HG02981 (cell line): Measurements from ENCODE around the gene CIAO3.
"Not testable (repeated sequence)": the region's sequence is repeated elsewhere in the genome, so short reads cannot be mapped to it uniquely, and the experiment has no call there.

Source experiments
- ATAC-seq: cut with Tn5 transposase; IDR thresholded peaks from one replicate; pipeline ENCODE4 v1.9.1; 2021; ENCODE audit warnings: mild to moderate bottlenecking, moderate library complexity; ENCODE audit not compliant: unreplicated experiment

Gene CIAO3

DNA sequence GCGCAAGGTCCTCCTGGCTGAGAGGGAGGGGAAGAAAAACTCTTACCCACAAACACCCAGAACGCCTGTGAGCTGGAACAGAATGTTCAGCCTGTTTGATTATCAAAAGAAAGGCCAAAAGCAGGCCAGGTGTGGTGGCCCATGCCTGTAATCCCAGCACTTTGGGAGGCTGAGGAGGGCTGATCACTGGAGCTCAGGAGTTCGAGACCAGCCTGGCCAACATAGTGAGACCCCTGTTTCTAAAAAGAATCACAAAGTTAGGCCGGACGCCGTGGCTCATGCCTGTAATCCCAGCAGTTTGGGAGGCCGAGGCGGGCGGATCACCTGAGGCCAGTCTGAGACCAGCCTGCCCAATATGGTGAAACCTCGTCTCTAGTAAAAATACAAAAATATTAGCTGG lies 35.5 kb upstream of the CIAO3 start:
- ATAC-seq, result not testable (repeated sequence)

DNA sequence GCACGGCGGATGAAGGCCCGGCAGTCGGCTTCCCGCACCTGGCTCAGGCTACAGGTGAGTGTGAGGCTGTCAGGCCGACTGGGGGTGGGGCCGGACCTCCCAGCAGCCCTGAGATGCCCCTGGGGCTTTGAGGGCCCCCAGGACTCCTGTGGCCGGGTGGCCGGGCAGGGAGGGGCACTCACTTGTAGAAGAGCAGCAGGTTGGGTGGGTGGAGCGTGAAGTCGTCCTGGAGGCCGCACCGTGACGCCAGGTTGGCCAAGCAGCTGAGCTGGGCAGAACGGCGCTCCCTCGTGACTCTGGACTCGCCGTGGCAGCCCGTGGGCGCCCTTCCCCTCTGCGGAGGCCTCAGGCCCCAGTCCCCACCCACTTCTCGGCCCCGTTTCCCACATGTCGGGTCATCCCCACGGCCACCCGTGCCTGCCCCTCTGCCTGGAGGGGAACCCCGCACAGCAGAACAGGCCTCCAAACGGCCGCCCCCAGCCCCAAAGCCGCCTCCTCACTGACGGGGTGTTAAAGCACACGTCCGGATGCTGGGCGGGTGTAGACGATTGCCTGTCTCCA lies 34.5 kb upstream of the CIAO3 start:
- no peak for ATAC-seq

DNA sequence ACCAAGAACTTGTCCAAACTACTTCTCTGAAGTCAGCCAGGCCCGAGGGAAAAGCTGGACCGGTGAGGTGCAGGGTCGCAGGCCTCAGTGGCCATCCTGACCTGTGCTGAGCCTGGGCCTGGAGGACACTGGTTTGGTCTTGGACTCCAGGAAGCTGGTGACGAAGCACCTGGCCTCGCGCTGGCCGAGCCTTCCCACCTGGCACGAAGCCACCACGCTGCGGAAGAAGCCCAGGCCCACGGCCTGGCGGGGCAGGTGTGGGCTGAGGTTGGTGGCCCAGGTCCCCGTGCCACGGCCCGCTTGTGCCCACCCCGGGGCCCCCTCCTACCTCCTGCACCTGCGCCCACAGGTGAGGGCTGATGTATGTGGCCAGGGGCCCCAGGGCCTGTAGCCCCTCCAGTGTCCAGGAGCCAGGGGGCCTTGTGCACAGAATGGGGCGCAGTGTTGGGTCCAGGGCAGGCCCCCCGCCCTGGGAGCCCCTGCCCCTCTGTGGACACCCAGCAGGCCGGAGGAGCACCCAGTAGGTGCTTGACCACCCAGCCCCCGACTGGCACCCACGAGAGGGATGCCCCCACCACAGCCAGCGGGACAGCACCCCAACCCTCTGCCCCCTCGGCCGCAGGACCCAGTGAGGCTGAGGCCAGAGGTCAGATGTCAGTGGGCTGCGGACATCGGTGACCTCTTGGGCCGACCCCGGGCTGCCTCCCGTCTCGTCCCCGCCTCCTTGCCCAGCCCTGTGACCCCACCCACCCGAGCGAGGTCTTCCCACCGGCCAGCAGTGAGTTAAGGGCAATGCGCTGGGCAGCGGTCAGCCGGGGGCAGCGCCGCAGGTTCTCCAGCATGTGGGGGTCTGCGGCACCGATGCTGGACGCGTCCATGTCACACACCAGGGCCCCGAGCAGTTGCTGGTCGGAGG lies 33.5 kb upstream of the CIAO3 start:
- no peak for ATAC-seq

DNA sequence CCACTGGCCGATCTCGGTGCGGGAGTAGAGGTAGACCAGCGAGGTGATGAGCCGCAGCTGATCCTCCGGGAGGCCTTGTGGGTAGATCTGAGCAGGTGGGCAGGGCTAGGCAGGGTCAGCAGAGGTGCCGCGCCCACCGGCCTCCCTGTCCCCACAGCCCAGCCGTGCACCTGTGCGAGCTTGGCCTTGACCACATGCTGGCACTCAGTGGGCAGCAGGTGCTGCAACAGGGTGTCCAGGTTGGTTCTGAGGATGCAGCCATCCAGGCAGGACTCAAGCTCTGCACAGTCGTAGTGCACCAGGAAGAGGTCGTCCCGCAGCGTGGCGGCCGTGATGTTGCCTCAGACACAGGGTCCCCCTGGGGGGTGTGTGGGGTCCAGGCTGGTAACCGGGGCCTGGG lies 32.2 kb upstream of the CIAO3 start:
- no peak for ATAC-seq

DNA sequence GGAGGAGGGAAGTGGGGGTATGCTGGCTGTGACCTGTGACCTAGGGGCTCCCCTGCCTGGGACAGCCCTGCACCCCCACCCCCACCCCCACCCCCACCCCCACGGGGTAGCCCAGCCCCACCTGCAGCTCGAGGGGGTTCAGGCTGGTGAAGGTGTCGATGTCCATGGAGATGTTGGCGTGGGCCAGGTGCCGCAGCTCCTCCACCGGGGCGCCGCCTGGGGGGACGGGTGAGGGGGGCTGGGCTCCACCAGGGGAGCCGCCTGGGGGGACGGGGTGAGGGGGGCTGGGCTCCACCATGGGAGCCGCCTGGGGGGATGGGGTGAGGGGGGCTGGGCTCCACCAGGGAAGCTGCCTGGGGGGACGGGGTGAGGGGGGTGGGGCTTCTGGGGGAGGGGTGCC lies 29.6 kb upstream of the CIAO3 start:
- ATAC-seq, result no peak

DNA sequence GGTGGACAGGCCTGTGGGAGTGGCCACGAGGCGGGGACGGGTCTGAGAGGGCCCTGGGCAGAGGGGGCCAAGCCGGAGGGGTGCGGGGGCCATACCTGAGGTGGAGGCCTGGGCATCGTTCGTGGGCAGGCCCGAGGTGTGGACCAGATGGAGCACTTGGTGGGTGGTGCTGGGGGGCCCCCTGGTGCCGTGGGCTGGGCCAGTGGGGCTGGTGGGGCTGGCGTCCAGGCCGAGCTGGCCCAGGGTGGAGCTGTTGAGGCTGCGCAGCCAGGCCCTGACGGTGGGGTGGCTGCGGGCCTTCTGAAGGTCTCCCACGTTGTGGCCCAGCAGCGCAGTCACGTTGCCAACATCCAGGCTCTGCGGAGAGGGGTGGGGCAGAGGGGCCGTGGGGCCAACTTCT lies 29.1 kb upstream of the CIAO3 start:
- ATAC-seq, result no peak

DNA sequence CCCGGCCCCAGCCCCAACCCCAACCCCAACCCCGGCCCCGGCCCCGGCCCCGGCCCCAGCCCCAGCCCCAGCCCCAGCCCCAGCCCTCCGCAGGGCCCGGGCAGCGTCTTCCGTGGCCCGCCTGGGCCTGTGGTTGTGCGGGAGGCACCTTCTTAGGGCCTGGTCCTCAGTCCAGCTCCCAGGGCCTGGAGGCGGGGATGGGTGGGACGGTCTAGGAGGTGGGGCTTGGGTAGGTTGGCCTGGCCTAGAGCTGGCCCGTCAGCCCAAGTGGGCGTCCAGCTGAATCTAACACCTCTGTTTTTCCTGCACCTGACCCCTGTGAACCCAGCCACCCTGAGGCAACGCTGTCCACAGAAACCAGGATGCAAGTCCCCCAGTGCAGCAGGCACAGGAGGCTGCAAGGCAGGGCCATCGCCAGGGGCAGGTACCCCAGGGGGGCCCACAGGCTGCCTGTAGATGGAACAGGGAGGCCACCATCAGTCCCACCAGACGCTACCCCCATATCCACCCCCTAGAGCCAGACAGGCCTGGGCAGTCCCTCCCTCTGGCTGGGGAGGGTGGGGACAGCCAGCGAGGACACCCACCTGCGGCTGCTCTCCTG lies 28.5 kb upstream of the CIAO3 start:
- ATAC-seq, result no peak

DNA sequence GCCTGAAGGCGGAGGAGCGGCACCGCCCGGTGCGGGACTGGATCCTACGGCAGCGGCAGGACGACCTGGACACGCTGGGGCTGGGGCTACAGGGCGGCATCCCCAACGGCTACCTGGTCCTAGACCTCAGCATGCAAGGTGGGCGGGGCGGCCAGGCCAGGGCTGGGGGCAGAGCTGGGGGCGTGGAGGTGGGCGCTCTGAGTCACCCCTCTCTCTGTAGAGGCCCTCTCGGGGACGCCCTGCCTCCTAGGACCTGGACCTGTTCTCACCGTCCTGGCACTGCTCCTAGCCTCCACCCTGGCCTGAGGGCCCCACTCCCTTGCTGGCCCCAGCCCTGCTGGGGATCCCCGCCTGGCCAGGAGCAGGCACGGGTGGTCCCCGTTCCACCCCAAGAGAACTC lies 27.6 kb upstream of the CIAO3 start:
- ATAC-seq, result no peak

DNA sequence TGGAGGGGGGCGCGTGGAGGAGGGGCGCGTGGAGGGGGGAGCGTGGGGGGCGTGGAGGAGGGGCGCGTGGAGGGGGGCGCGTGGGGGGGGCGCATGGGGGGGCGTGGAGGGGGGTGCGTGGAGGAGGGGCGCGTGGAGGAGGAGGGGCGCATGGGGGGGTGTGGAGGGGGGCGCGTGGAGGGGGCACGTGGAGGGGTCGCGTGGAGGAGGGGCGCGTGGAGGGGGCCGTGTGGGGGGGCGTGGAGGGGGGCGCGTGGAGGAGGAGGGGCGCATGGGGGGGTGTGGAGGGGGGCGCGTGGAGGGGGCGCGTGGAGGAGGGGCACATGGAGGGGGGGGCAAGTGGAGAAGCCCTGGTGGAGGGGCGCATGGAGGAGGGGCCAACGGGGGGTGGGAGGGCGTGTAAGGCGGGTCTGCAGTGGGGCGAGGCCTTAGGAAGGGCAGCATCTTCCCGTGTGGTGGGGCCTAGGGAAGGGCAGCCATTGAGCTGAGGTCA lies 27.0 kb upstream of the CIAO3 start:
- no peak for ATAC-seq

DNA sequence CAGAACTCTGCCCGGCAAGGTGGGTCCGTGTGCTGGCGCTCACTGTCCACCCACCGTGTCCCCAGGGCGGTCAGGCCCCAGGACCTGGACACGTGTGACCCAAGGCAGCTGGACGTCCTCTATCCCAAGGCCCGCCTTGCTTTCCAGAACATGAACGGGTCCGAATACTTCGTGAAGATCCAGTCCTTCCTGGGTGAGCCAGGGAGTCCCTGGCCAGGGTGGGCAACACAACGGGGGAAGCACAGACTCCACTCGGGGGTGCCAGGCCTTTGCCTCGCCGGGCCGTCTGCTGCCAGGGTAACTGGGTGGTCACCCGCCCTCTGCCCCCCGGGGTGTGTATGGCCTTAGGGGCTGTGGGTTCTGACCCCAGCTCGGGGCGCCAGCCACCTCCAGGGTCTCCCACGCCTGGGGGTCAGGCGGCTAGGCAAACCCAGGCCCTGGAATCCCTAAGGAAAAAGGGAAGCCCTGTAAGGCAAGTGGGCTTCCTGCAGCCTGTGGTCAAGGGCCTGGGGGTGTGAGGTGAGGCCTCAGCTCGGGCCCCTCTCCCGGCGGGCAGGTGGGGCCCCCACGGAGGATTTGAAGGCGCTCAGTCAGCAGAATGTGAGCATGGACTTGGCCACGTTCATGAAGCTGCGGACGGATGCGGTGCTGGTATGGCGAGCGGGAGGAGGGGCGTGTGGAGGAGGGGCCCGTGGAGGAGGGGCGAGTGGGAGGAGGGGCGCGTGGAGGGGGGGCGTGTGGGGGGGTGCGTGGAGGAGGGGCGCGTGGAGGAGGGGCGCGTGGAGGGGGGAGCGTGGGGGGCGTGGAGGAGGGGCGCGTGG lies 26.2 kb upstream of the CIAO3 start:
- no peak for ATAC-seq

DNA sequence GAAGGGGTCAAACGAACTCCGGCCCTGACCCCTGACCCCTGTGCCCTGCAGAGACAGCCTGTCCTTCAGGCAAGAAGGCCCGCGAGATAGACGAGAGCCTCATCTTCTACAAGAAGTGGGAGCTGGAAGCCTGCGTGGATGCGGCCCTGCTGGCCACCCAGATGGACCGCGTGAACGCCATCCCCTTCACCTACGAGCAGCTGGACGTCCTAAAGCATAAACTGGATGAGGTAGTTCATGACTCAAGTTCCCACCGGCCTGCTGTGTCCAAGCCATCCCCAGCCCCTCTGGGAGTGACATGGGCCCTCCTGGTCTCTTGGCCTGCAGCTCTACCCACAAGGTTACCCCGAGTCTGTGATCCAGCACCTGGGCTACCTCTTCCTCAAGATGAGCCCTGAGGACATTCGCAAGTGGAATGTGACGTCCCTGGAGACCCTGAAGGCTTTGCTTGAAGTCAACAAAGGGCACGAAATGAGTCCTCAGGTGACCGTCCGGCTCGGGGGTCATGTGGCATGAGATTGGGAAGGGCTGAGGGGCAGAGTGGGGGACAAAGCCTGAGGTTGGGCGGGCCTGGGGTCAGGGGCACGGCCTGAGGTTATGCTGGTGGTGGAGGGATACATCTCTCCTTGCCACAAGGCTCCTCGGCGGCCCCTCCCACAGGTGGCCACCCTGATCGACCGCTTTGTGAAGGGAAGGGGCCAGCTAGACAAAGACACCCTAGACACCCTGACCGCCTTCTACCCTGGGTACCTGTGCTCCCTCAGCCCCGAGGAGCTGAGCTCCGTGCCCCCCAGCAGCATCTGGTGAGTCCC lies 25.4 kb upstream of the CIAO3 start:
- ATAC-seq, result no peak

DNA sequence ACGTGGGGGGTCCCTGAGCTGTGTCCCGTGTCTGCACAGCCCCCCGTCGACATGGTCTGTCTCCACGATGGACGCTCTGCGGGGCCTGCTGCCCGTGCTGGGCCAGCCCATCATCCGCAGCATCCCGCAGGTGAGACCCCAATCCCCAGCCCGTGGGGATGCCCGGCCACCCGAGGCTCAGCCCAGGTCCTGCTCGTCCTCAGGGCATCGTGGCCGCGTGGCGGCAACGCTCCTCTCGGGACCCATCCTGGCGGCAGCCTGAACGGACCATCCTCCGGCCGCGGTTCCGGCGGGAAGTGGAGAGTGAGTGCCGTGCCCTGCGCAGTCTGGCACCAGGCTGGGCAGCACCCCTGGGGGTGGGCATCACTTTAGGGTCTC lies 24.7 kb upstream of the CIAO3 start:
- no peak for ATAC-seq

DNA sequence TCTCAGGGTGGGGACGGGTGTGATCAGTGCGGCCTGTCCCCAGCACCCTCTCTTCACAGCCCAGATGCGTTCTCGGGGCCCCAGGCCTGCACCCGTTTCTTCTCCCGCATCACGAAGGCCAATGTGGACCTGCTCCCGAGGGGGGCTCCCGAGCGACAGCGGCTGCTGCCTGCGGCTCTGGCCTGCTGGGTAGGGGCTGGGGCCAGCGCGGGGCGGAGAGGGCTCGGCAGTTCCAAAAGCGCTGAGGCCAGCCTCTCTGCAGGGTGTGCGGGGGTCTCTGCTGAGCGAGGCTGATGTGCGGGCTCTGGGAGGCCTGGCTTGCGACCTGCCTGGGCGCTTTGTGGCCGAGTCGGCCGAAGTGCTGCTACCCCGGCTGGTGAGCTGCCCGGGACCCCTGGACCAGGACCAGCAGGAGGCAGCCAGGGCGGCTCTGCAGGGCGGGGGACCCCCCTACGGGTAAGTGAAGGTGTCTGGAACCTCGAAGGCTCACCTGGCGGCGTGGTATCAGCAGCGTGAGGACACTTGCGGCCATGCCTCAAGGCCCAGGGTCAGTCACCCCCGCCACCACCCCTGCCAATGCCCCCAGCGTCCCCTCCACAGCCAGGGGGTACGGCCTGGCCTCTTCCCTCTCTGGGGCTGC lies 24.2 kb upstream of the CIAO3 start:
- ATAC-seq, result no peak

DNA sequence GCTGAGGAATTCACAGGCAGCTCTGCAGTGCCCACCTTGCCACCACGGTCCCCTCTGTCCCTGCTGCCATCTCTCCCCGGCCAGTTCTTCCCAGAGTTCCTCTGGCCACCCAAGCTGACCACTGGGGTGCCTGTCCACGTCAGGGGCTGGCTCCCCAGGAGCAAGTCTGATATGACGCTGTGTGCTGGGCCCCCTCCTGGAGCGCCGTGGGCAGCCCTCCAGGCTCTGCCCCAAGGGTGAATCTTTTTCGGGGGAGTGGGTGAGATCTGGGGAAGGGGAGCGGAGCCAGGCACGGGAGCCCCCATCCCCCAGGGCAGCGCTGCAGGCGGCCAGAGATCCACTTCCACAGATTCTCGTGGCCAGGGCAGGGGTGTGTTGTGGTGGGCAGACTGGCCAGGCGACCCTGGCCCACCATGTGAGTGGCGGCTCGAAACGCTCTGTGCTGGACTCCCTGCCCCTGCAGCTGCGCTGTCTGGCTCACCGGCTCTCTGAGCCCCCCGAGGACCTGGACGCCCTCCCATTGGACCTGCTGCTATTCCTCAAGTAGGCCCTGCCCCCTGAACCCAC lies 23.5 kb upstream of the CIAO3 start:
- no peak for ATAC-seq

DNA sequence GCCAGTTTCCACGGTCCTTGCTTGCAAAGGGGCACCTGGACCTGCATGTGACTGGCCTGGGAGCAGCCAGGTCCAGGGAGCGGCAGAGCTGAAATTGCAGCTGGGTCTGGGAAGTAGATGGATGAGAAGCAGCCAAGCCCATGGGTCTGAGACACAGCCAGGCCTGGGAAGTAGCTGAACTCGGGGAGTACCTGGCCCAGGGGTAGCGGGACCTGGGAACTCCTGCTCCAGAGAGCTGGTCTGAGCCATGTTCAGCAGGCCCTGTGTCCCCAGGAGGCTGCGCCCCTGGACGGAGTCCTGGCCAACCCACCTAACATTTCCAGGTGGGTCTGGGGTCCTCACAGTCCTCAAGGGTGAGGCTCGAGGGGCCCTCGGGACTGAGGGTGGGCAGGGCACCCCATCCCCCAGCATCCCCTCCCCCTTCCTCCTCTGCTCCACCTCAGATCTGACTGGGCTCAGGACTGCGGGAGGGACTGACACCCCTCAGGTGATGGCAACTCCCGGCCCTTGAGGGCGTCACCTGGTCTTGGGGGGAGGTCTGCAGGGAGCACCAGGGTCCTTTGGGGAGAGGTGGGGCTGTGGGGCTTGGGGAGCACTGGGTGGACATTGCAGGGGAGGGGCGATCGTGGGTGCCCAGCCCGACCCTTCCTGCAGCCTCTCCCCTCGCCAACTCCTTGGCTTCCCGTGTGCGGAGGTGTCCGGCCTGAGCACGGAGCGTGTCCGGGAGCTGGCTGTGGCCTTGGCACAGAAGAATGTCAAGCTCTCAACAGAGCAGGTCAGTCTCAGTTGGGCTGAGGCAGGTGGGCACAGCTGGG lies 22.8 kb upstream of the CIAO3 start:
- no peak for ATAC-seq

DNA sequence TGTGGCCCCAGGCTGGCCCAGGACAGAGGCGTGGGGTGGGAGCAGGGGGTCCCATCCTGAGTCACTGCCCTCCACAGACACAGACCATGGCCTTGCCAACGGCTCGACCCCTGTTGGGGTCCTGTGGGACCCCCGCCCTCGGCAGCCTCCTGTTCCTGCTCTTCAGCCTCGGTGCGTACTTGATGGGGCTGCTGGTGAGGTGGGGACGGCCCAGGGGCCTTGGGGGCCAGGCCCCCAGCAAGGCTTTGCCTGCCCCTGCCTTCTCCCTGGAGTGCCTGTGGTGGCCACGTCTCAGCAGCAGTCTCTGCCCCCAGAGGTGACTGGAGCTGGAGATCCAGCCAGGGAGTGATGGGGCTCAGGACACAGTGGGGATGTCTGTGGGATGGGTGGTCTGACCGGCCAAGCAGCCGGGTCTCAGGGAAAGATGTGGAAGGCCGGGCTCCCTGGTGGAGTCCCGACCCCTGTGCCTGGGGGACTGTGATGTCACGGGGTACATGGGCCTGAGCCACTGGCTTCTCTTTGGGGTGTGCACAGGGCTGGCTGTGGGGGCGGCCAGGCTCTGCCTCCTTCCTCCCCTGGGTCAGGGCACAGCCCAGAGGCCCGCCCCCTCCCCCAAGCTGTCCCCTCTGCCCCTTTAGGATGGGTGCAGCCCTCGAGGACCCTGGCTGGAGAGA lies 21.9 kb upstream of the CIAO3 start:
- no peak for ATAC-seq

DNA sequence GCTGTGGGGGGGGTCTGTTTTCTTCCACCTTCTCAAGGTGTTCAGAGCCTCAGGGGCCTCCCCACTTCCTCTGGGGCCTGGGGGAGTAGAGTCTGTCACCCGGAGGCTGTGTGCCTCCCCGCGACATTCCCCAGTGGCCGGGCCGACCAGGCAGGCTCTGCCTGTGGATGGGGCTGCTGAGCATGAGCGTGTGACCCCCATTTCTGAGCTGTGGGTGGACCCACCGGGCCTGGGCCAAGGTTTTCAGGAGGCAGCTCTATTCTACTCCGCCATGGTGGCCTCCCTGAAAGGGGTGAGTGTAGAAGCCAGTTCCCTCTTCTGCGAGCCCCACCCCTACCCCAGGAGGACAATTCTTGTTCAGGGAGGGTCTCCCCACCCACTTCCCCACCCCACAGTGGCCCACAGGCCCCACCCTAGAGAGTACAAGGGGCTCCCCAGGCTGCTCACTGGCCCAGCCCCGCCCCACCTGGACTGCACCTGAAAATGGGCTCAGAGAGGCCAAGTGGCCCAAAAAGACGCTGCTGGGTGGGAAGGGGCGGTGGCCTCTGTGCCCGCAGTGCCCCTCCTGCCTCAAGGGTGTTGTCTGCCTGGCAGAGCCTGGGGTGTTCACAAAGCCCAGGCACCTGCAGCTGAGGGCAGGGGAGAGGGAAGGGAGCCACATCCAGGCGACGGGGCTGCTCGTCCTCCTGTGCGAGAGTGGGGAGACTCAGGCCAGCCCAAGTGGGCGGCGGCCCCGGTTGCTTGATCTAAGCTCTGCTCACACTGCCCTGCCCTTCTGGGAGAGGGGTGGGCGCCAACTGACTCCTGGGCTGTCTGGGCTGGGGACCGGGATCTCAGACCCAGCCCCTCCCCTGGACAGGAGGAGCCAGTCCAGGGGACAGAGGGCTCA lies 21.1 kb upstream of the CIAO3 start:
- no peak for ATAC-seq
